ENCODE measurements around the gene OBSL1.
A peak's percentile ranks its signal among the peaks of the same experiment; 100 is the strongest.

Gene OBSL1

GRCh38 chr2:219556413-219556812 lies 14.9 kb downstream of the OBSL1 start:
- H3K4me1 Mint-ChIP-seq (ENCODE audit: low read depth in 2 of 2): peaks cover 5 to 8% of the 10 kb centered on the region in 2 donors
- peaks cover 4% of the 10 kb centered on the region for H3K36me3 Mint-ChIP-seq (ENCODE audit: insufficient read depth)
- ATAC-seq (replicated peaks) (no peak), DNase-seq (no peak)
- H3K4me3 Mint-ChIP-seq: no peak overlapping the region
- H3K27ac Mint-ChIP-seq: no peak overlapping the region
- H3K9me3 Mint-ChIP-seq: no peaks in the 10 kb centered on the region
- peaks cover 55 to 88% of the 10 kb centered on the region in 2 donors for H3K27me3 Mint-ChIP-seq

- ATAC-seq (replicated peaks): no peak
- H3K27me3 Mint-ChIP-seq: peaks cover 57 to 88% of the 10 kb centered on the region in 2 donors
These were observed 15.4 kb downstream of the OBSL1 start for GRCh38 chr2:219555956-219556355.

GRCh38 chr2:219554350-219554749 lies 17.0 kb downstream of the OBSL1 start:
- Mint-ChIP-seq H3K4me3 (no peak overlapping the region), H3K27ac (no peak overlapping the region), H3K4me1 (ENCODE audit: low read depth in 2 of 2) (peaks cover 8% of the 10 kb centered on the region in 2 donors), H3K27me3 (peaks cover 57 to 87% of the 10 kb centered on the region in 2 donors), H3K36me3 (ENCODE audit: insufficient read depth) (peaks cover 4% of the 10 kb centered on the region), H3K9me3 (no peaks in the 10 kb centered on the region)
- DNase-seq: no peak
- no peak for ATAC-seq (replicated peaks)

More at GRCh38 chr2:219555956-219556355, 15.4 kb downstream of the OBSL1 start:
- H3K36me3 Mint-ChIP-seq (ENCODE audit: insufficient read depth): peaks cover 4% of the 10 kb centered on the region
- no peaks in the 10 kb centered on the region for H3K9me3 Mint-ChIP-seq
- DNase-seq: no peak
- no peak overlapping the region for H3K4me3 Mint-ChIP-seq
- no peak overlapping the region for H3K27ac Mint-ChIP-seq
- H3K4me1 Mint-ChIP-seq (ENCODE audit: low read depth in 2 of 2): peaks cover 6 to 8% of the 10 kb centered on the region in 2 donors

- Mint-ChIP-seq H3K27ac (no peak overlapping the region), H3K4me1 (ENCODE audit: low read depth in 2 of 2) (peaks cover 8% of the 10 kb centered on the region in 2 donors), H3K27me3 (peaks cover 53 to 87% of the 10 kb centered on the region in 2 donors), H3K9me3 (no peaks in the 10 kb centered on the region), H3K36me3 (ENCODE audit: insufficient read depth) (peaks cover 4% of the 10 kb centered on the region), H3K4me3 (peak overlapping the region; percentile 29 to 33)
- ATAC-seq (replicated peaks) (no peak), DNase-seq (no peak)
These were observed 17.8 kb downstream of the OBSL1 start for GRCh38 chr2:219553463-219553963.

GRCh38 chr2:219553168-219553417 lies 18.2 kb downstream of the OBSL1 start:
- no peak for DNase-seq
- Mint-ChIP-seq H3K4me1 (ENCODE audit: low read depth in 2 of 2) (peaks cover 8% of the 10 kb centered on the region in 2 donors), H3K27ac (no peak overlapping the region), H3K4me3 (peak overlapping the region in 1 of 2 donors; percentile 29), H3K36me3 (ENCODE audit: insufficient read depth) (peaks cover 4% of the 10 kb centered on the region), H3K9me3 (no peaks in the 10 kb centered on the region), H3K27me3 (peaks cover 52 to 87% of the 10 kb centered on the region in 2 donors)
- no peak for ATAC-seq (replicated peaks)

- H3K27me3 Mint-ChIP-seq: peaks cover 52 to 88% of the 10 kb centered on the region in 2 donors
- DNase-seq (peak; percentile 71 to 79 (median 72)), ATAC-seq (replicated peaks) (peak; percentile 96)
- peaks cover 4% of the 10 kb centered on the region for H3K36me3 Mint-ChIP-seq (ENCODE audit: insufficient read depth)
- no peaks in the 10 kb centered on the region for H3K9me3 Mint-ChIP-seq
- H3K4me1 Mint-ChIP-seq (ENCODE audit: low read depth in 2 of 2): peaks cover 8% of the 10 kb centered on the region in 2 donors
- H3K4me3 Mint-ChIP-seq: peak overlapping the region; percentile 84 to 90
- H3K27ac Mint-ChIP-seq: no peak overlapping the region
These were observed 18.8 kb downstream of the OBSL1 start for GRCh38 chr2:219552382-219553167.

- peak overlapping the region; percentile 84 to 90 for H3K4me3 Mint-ChIP-seq
These were observed 19.6 kb downstream of the OBSL1 start for GRCh38 chr2:219551441-219552381.

GRCh38 chr2:219549619-219550018 lies 21.7 kb downstream of the OBSL1 start:
- no peaks in the 10 kb centered on the region for H3K9me3 Mint-ChIP-seq
- peaks cover 34 to 70% of the 10 kb centered on the region in 2 donors for H3K27me3 Mint-ChIP-seq
- peaks cover 11% of the 10 kb centered on the region in 2 donors for H3K4me1 Mint-ChIP-seq (ENCODE audit: low read depth in 2 of 2)
- H3K36me3 Mint-ChIP-seq (ENCODE audit: insufficient read depth): peaks cover 4% of the 10 kb centered on the region
- ATAC-seq (replicated peaks) (no peak), DNase-seq (no peak)
- no peak overlapping the region for H3K27ac Mint-ChIP-seq
- H3K4me3 Mint-ChIP-seq: no peak overlapping the region

More at GRCh38 chr2:219551441-219552381, 19.6 kb downstream of the OBSL1 start:
- H3K4me1 Mint-ChIP-seq (ENCODE audit: low read depth in 2 of 2): peaks cover 8% of the 10 kb centered on the region in 2 donors
- peaks cover 50 to 91% of the 10 kb centered on the region in 2 donors for H3K27me3 Mint-ChIP-seq
- H3K27ac Mint-ChIP-seq: no peak overlapping the region
- no peaks in the 10 kb centered on the region for H3K9me3 Mint-ChIP-seq
- peaks cover 4% of the 10 kb centered on the region for H3K36me3 Mint-ChIP-seq (ENCODE audit: insufficient read depth)
- ATAC-seq (replicated peaks) (peak; percentile 11), DNase-seq (peak in 1 of 3 experiments; percentile 14)

- no peak for ATAC-seq (replicated peaks)
- peaks cover under 1% of the 10 kb centered on the region for H3K36me3 Mint-ChIP-seq (ENCODE audit: insufficient read depth)
- peaks cover 28 to 63% of the 10 kb centered on the region in 2 donors for H3K27me3 Mint-ChIP-seq
- no peak overlapping the region for H3K4me3 Mint-ChIP-seq
- DNase-seq: no peak
- no peaks in the 10 kb centered on the region for H3K9me3 Mint-ChIP-seq
- no peak overlapping the region for H3K27ac Mint-ChIP-seq
- peaks cover 15 to 17% of the 10 kb centered on the region in 2 donors for H3K4me1 Mint-ChIP-seq (ENCODE audit: low read depth in 2 of 2)
These were observed 22.3 kb downstream of the OBSL1 start for GRCh38 chr2:219548990-219549389.

- peaks cover 20 to 53% of the 10 kb centered on the region in 2 donors for H3K27me3 Mint-ChIP-seq
These were observed 23.7 kb downstream of the OBSL1 start for GRCh38 chr2:219547621-219548020.

GRCh38 chr2:219545943-219546352 lies 25.4 kb downstream of the OBSL1 start:
- ATAC-seq (replicated peaks) (no peak), DNase-seq (no peak)
- Mint-ChIP-seq H3K4me3 (no peak overlapping the region), H3K27me3 (peaks cover 13 to 38% of the 10 kb centered on the region in 2 donors), H3K36me3 (ENCODE audit: insufficient read depth) (peaks cover 3% of the 10 kb centered on the region), H3K4me1 (ENCODE audit: low read depth in 2 of 2) (peaks cover 14 to 22% of the 10 kb centered on the region in 2 donors), H3K9me3 (no peaks in the 10 kb centered on the region), H3K27ac (no peak overlapping the region)

More at GRCh38 chr2:219547621-219548020, 23.7 kb downstream of the OBSL1 start:
- H3K36me3 Mint-ChIP-seq (ENCODE audit: insufficient read depth): no peaks in the 10 kb centered on the region
- ATAC-seq (replicated peaks): no peak
- no peak overlapping the region for H3K27ac Mint-ChIP-seq
- DNase-seq: no peak
- H3K4me1 Mint-ChIP-seq (ENCODE audit: low read depth in 2 of 2): peaks cover 18 to 21% of the 10 kb centered on the region in 2 donors
- H3K4me3 Mint-ChIP-seq: no peak overlapping the region
- no peaks in the 10 kb centered on the region for H3K9me3 Mint-ChIP-seq

- Mint-ChIP-seq H3K36me3 (ENCODE audit: insufficient read depth) (peaks cover 3% of the 10 kb centered on the region), H3K4me1 (ENCODE audit: low read depth in 2 of 2) (peaks cover 13 to 22% of the 10 kb centered on the region in 2 donors), H3K4me3 (no peak overlapping the region), H3K27me3 (peaks cover 7 to 33% of the 10 kb centered on the region in 2 donors), H3K27ac (no peak overlapping the region), H3K9me3 (no peaks in the 10 kb centered on the region)
- no peak for DNase-seq
- ATAC-seq (replicated peaks): no peak
These were observed 25.9 kb downstream of the OBSL1 start for GRCh38 chr2:219545295-219545942.

GRCh38 chr2:219544567-219544966 lies 26.8 kb downstream of the OBSL1 start:
- no peaks in the 10 kb centered on the region for H3K9me3 Mint-ChIP-seq
- H3K4me3 Mint-ChIP-seq: peak overlapping the region; percentile 82 to 83
- no peak for ATAC-seq (replicated peaks)
- peaks cover 3% of the 10 kb centered on the region for H3K36me3 Mint-ChIP-seq (ENCODE audit: insufficient read depth)
- H3K27me3 Mint-ChIP-seq: peaks cover 7 to 25% of the 10 kb centered on the region in 2 donors
- DNase-seq: no peak
- peaks cover 13 to 22% of the 10 kb centered on the region in 2 donors for H3K4me1 Mint-ChIP-seq (ENCODE audit: low read depth in 2 of 2)
- H3K27ac Mint-ChIP-seq: peak overlapping the region in 1 of 2 donors; percentile 71

All from effector memory CD8-positive, alpha-beta T cell (primary cell).